Astrocyte (in vitro differentiated cells and primary cell): ENCODE results near the gene PRSS12.

Source experiments
- EZH2 ChIP-seq: IDR thresholded peaks from 2 replicates; pipeline ENCODE4 v1.6.1; 2012; ENCODE audit warnings: mild to moderate bottlenecking, low read length, inconsistent platforms; ENCODE audit not compliant: insufficient read depth
- TF ChIP-seq, protein P1 (sequence below): IDR thresholded peaks from 2 replicates; pipeline ENCODE4 v1.5.1; 2011; ENCODE audit warnings: low read depth, mild to moderate bottlenecking, inconsistent platforms, low read length, moderate library complexity; ENCODE audit not compliant: insufficient read depth

DNA sequence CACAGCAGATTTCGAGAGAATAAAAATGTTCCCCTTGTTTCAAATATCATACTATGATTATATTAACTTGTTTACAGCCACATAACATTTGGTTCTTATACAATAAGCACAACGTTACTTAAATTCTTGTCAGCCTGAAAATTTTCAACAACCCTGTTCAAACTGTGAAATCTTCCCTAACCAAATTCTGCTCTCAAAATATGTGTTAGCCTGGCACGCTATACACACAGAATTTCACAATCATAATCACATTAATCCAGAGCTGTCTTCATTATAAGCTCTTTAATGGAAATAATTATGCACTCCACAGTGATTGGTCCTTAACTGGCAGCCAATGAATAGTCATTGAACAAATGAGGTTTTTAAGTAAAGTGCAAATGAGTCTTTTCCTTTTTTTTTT is 7.3 kb upstream of the PRSS12 start:
- TF ChIP-seq, protein P1, sequence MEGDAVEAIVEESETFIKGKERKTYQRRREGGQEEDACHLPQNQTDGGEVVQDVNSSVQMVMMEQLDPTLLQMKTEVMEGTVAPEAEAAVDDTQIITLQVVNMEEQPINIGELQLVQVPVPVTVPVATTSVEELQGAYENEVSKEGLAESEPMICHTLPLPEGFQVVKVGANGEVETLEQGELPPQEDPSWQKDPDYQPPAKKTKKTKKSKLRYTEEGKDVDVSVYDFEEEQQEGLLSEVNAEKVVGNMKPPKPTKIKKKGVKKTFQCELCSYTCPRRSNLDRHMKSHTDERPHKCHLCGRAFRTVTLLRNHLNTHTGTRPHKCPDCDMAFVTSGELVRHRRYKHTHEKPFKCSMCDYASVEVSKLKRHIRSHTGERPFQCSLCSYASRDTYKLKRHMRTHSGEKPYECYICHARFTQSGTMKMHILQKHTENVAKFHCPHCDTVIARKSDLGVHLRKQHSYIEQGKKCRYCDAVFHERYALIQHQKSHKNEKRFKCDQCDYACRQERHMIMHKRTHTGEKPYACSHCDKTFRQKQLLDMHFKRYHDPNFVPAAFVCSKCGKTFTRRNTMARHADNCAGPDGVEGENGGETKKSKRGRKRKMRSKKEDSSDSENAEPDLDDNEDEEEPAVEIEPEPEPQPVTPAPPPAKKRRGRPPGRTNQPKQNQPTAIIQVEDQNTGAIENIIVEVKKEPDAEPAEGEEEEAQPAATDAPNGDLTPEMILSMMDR, result no peak
- TF ChIP-seq EZH2, result no peak
